Uterus (tissue), 2 donors: Measurements from ENCODE around the gene LIN7C.

ENCODE experiments used
- POLR2A ChIP-seq, 2 donors: fragments of 450-650 bp; IDR thresholded peaks; one replicate each; pipeline ENCODE4 v1.6.1; 2016; ENCODE audit warnings: antibody characterized with exemption in 2 of 2, mild to moderate bottlenecking in 1 of 2, moderate library complexity in 1 of 2
- TF ChIP-seq, protein P1 (sequence below), 4 experiments: fragments of 200-600 bp in 2 of 4; fragments of 450-650 bp in 2 of 4; sonication (generic) in 2 of 4; IDR thresholded peaks; one replicate each; pipeline ENCODE4 v1.5.1; 2016 to 2019; ENCODE audit warnings: antibody characterized with exemption in 4 of 4, mild to moderate bottlenecking in 2 of 4, moderate library complexity in 1 of 4

DNA sequence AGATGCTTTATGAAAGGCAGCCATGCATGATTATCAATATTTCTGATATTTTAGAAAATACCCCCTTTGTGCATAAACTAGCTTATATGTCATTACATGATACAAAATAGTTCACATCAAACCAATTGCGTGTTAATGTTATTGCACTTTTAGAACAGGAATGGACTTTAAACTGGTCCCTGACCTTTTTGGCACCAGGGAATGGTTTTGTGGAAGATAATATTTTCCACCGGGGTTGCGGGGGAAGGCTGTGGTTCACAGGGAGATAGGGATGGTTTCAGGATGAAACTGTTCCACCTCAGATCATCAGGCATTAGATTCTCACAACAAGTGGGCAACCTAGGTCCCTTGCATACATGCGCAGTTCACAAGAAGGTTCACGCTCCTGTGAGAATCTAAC is 17.5 kb downstream of the LIN7C start:
- TF ChIP-seq, protein P1, sequence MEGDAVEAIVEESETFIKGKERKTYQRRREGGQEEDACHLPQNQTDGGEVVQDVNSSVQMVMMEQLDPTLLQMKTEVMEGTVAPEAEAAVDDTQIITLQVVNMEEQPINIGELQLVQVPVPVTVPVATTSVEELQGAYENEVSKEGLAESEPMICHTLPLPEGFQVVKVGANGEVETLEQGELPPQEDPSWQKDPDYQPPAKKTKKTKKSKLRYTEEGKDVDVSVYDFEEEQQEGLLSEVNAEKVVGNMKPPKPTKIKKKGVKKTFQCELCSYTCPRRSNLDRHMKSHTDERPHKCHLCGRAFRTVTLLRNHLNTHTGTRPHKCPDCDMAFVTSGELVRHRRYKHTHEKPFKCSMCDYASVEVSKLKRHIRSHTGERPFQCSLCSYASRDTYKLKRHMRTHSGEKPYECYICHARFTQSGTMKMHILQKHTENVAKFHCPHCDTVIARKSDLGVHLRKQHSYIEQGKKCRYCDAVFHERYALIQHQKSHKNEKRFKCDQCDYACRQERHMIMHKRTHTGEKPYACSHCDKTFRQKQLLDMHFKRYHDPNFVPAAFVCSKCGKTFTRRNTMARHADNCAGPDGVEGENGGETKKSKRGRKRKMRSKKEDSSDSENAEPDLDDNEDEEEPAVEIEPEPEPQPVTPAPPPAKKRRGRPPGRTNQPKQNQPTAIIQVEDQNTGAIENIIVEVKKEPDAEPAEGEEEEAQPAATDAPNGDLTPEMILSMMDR (IDR thresholded peaks at IDR 0.05), result no peak
- TF ChIP-seq POLR2A (IDR thresholded peaks at IDR 0.05), result no peak
